NCI-H510A treated with DMSO at 0.1 percent for 48 hours (cell line): ENCODE results near the gene ZNF143.
"Not testable (repeated sequence)": the region's sequence is repeated elsewhere in the genome, so short reads cannot be mapped to it uniquely, and the experiment has no call there.

ENCODE experiments used
- DNase-seq: peaks from one replicate; lab custom pipeline; 2025; lab: John Stamatoyannopoulos, UW

Gene ZNF143

GRCh38 chr11:9498457-9499078 is 37.8 kb downstream of the ZNF143 start:
- no peak for DNase-seq

GRCh38 chr11:9506489-9507276 is 45.9 kb downstream of the ZNF143 start:
- DNase-seq: peak; percentile 39

GRCh38 chr11:9507277-9507580 is 46.4 kb downstream of the ZNF143 start:
- no peak for DNase-seq

GRCh38 chr11:9509041-9509440 is 48.2 kb downstream of the ZNF143 start:
- DNase-seq: no peak

- no peak for DNase-seq
These were observed 51.7 kb downstream of the ZNF143 start for GRCh38 chr11:9512370-9513019.

GRCh38 chr11:9514576-9514975 is 53.8 kb downstream of the ZNF143 start:
- DNase-seq: not testable (repeated sequence)

GRCh38 chr11:9516113-9516512 is 55.3 kb downstream of the ZNF143 start:
- DNase-seq: no peak

- DNase-seq: no peak
These were observed 58.1 kb downstream of the ZNF143 start for GRCh38 chr11:9518835-9519410.

GRCh38 chr11:9524001-9524400 is 63.2 kb downstream of the ZNF143 start:
- DNase-seq: no peak

GRCh38 chr11:9525116-9525515 is 64.3 kb downstream of the ZNF143 start:
- no peak for DNase-seq

GRCh38 chr11:9527481-9528135 is 66.8 kb downstream of the ZNF143 start:
- DNase-seq: no peak

GRCh38 chr11:9528136-9528501 is 67.3 kb downstream of the ZNF143 start:
- no peak for DNase-seq

GRCh38 chr11:9528573-9529333 is 67.9 kb downstream of the ZNF143 start:
- no peak for DNase-seq

- DNase-seq: no peak
These were observed 68.5 kb downstream of the ZNF143 start for GRCh38 chr11:9529334-9529650.

- no peak for DNase-seq
These were observed 69.3 kb downstream of the ZNF143 start for GRCh38 chr11:9530020-9530621.

GRCh38 chr11:9530901-9531625 is 70.3 kb downstream of the ZNF143 start:
- DNase-seq: no peak

GRCh38 chr11:9533058-9533457 is 72.2 kb downstream of the ZNF143 start:
- no peak for DNase-seq

- no peak for DNase-seq
These were observed 73.1 kb downstream of the ZNF143 start for GRCh38 chr11:9533736-9534473.

GRCh38 chr11:9535189-9535781 is 74.5 kb downstream of the ZNF143 start:
- peak; percentile 5 for DNase-seq

- DNase-seq: no peak
These were observed 77.7 kb downstream of the ZNF143 start for GRCh38 chr11:9538548-9538947.
